Cardiac fibroblast (primary cell): ENCODE results near the gene CATSPER1.
A peak's percentile ranks its signal among the peaks of the same experiment; 100 is the strongest.

Experiments used
- DNase-seq, 2 donors: peaks; one replicate each; pipeline versions ENCODE4 v3.0.0 to v3.0.0-alpha.2; 2010; ENCODE audit warnings: low read depth in 2 of 2
- H3K4me3 ChIP-seq, 2 donors: replicated peaks in 1 of 2; 1 replicate in 1 of 2; 2 replicates in 1 of 2; pipeline ENCODE4 v1.5.1; 2011; ENCODE audit warnings: low read depth in 2 of 2, low read length in 2 of 2, mild to moderate bottlenecking in 2 of 2, moderate library complexity in 1 of 2
- TF ChIP-seq, protein P1 (sequence below): IDR thresholded peaks from one replicate; pipeline ENCODE4 v1.5.1; 2011; ENCODE audit warnings: low read depth, mild to moderate bottlenecking, low read length, inconsistent platforms

CATSPER1 gene

GRCh38 chr11:66064571-66064970, 38.3 kb upstream of the CATSPER1 start:
- H3K4me3 ChIP-seq: no peak overlapping the region
- TF ChIP-seq, protein P1, sequence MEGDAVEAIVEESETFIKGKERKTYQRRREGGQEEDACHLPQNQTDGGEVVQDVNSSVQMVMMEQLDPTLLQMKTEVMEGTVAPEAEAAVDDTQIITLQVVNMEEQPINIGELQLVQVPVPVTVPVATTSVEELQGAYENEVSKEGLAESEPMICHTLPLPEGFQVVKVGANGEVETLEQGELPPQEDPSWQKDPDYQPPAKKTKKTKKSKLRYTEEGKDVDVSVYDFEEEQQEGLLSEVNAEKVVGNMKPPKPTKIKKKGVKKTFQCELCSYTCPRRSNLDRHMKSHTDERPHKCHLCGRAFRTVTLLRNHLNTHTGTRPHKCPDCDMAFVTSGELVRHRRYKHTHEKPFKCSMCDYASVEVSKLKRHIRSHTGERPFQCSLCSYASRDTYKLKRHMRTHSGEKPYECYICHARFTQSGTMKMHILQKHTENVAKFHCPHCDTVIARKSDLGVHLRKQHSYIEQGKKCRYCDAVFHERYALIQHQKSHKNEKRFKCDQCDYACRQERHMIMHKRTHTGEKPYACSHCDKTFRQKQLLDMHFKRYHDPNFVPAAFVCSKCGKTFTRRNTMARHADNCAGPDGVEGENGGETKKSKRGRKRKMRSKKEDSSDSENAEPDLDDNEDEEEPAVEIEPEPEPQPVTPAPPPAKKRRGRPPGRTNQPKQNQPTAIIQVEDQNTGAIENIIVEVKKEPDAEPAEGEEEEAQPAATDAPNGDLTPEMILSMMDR: no peak
- no peak for DNase-seq

- no peak overlapping the region for H3K4me3 ChIP-seq
- no peak for DNase-seq
- TF ChIP-seq, protein P1: no peak
Measured at GRCh38 chr11:66063900-66064299, 37.6 kb upstream of the CATSPER1 start.

GRCh38 chr11:66062408-66062807, 36.1 kb upstream of the CATSPER1 start:
- H3K4me3 ChIP-seq: no peak overlapping the region
- DNase-seq: no peak
- TF ChIP-seq, protein P1: no peak

DNA sequence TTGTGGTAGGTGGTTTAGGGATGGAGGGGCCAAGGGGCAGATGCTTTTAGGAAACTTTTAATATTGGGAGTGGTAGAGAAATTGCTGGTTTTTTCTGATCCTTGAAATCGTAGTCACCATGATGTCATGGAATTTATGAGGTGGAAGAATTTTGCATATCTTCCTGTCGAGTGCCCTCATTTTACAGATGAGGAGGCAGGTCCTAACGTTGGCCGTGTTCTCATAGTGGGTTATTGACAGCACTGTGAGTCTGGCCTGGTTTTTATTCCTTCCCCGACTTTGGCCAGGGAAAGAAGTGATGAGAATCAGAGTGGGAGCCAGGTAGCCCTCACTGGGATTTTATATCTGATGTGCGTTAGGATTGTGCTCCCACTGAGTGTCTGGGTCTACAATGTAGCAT, 35.0 kb upstream of the CATSPER1 start:
- no peak overlapping the region for H3K4me3 ChIP-seq
- DNase-seq: no peak
- TF ChIP-seq, protein P1: no peak

- DNase-seq: no peak
- TF ChIP-seq, protein P1: no peak
- H3K4me3 ChIP-seq: no peak overlapping the region
Measured at GRCh38 chr11:66059966-66060680, 33.8 kb upstream of the CATSPER1 start.

- TF ChIP-seq, protein P1: no peak
- peak in 1 of 2 donors; percentile 57 for DNase-seq
- no peak overlapping the region for H3K4me3 ChIP-seq
Measured at GRCh38 chr11:66056501-66056900, 30.2 kb upstream of the CATSPER1 start.

DNA sequence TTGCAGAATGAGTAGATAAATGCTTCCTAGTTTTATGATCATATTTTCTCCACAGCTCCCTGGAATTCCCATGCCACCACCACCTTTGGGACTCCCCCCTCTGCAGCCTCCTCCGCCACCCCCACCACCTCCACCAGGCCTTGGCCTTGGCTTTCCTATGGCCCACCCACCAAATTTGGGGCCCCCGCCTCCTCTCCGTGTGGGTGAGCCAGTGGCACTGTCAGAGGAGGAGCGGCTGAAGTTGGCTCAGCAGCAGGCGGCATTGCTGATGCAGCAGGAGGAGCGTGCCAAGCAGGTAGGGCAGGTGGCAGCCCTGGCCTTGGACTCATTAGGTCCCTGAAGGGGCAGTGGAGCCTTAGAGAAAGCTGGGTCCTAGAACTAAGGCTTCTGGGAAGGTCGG, 28.7 kb upstream of the CATSPER1 start:
- no peak overlapping the region for H3K4me3 ChIP-seq
- DNase-seq: no peak
- TF ChIP-seq, protein P1: no peak
